ENCODE results near the gene KCNJ15.

The KCNJ15 gene

DNA sequence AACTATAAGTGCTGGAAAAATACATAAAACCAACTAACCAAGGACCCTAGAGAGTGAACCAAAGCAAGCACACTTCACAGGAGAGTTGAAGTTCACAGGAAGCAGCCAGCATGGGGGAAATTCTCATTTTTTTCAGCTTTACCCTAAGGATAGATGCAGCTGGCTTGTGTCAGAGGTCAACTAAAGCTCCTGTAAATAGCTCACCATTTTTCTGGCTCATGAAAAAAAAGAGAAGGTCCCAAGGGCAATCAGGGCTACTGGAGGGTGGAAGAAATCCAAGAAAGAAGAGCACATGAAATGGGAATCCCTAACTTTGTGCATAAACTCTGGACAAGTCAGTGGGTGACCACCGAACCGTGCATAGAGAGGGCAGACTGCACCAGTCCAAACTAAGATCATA is 58.3 kb downstream of the KCNJ15 start:
- TF ChIP-seq, protein P1, sequence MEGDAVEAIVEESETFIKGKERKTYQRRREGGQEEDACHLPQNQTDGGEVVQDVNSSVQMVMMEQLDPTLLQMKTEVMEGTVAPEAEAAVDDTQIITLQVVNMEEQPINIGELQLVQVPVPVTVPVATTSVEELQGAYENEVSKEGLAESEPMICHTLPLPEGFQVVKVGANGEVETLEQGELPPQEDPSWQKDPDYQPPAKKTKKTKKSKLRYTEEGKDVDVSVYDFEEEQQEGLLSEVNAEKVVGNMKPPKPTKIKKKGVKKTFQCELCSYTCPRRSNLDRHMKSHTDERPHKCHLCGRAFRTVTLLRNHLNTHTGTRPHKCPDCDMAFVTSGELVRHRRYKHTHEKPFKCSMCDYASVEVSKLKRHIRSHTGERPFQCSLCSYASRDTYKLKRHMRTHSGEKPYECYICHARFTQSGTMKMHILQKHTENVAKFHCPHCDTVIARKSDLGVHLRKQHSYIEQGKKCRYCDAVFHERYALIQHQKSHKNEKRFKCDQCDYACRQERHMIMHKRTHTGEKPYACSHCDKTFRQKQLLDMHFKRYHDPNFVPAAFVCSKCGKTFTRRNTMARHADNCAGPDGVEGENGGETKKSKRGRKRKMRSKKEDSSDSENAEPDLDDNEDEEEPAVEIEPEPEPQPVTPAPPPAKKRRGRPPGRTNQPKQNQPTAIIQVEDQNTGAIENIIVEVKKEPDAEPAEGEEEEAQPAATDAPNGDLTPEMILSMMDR (conservative IDR thresholded peaks at IDR 0.05; ENCODE audit: low read length), result no peak
- no peak overlapping the region for H3K4me3 ChIP-seq (ENCODE audit: low read length)
- DNase-seq (ENCODE audit: low read depth), result no peak

DNA sequence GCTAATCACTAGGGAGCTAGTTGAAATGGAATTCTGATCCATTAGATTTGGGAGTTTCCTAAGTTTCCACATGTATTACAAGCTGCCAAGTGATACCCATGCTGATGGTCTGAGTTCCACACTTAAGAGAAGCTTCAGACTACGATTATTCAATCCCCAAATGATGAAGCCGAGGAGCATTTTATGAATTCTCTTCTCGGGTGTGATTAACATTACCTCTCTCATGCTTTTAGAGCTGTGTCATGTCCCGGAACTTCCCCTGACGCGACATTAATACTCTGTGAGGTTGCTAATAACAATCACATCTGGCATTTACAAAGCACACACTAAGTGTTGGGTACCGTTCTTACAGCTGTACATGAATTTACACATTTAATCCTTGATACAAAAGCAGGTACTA is 63.0 kb downstream of the KCNJ15 start:
- DNase-seq (ENCODE audit: low read depth), result peak; percentile 91
- no peak overlapping the region for H3K4me3 ChIP-seq (ENCODE audit: low read length)
- TF ChIP-seq, protein P1 (conservative IDR thresholded peaks at IDR 0.05; ENCODE audit: low read length), result no peak

DNA sequence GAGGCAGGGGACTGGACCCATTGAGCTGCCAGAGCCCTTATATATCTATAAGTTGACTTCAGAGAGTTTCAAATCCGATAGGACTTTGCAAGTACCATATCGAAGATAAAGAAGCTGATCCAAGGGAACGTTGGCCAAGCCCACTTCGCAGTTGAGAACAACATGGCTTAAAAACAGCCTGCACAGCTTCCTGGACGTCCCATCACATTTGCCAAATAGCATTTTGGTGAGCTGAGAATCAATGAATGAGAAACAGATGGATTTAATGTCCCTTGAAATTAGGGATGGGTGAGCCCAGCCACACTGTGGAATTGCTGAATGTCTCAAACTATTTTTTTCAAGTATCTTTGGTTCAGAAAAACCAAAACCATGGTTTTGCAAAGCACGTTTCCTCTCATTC is 64.8 kb downstream of the KCNJ15 start:
- peak; percentile 93 for DNase-seq (ENCODE audit: low read depth)
- H3K4me3 ChIP-seq (ENCODE audit: low read length), result no peak overlapping the region
- TF ChIP-seq, protein P1 (conservative IDR thresholded peaks at IDR 0.05; ENCODE audit: low read length), result no peak

DNA sequence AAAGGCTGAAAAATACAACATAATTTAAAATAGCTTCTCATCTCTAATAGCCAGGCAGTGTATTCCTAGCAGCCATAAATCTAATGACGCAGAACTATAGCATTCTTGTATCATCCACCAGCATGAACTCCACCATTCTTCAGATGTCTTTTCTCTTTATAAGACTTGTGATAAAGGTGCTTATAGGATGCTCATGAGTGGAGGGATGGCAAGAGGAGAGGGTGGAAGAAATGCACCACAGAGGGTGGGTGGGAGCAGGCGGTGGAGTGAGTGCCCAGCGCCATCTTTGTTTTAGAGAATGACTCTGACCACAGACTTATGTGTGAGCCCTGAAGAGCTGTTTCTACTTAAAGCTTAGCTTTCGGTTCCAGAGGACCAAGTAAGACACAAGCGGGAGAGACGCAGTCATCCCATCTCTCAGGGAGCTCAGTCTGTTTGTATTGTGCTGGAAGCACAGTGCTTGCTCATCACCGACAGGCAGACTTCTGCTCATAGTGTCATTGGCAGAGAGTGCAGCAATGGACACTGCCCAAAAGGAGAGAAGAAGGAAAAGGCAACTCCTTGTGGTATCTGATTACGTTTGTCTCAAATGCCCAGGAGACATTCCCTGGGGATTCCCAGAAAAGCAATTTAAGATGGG is 65.6 kb downstream of the KCNJ15 start:
- TF ChIP-seq, protein P1 (conservative IDR thresholded peaks at IDR 0.05; ENCODE audit: low read length), result no peak
- no peak overlapping the region for H3K4me3 ChIP-seq (ENCODE audit: low read length)
- DNase-seq (ENCODE audit: low read depth), result peak; percentile 85

DNA sequence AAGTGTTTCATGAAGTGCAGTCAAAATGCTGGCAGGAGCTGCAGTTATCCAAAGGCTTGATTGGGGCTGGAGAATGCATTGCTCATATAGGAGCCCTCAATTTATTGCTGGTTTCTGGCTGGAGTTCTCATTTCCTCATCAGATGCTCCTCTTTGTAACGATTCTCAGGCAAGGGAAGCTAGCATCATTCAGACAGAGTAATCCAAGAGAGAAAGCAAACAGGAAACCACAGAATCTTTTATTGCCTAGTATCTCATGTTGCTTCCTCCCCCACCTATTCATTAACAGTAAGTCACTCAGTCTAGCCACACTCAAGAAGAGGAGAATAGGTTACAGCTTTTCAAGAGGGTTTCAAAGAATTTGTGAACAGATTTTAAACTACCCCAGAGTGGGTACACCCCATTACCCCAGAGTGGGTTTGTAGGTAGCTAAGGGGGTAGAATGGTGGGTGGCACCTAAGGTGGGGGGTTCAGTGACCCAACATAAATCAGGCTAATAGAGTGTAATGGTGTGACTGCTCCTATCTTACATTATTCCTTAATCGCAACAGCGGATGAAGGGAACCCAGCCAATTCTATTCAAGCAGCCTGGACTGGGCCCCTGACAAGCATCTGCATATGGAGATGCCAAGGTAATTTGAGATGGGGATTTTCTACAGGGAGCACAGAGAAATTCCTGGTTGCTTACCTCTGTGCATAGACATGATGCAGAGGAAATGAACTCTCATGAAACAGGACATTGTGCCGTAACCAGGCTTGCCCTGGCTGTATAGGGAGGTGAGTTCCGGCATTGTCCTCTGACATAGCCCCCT is 67.1 kb downstream of the KCNJ15 start:
- DNase-seq (ENCODE audit: low read depth), result peak; percentile 99
- TF ChIP-seq, protein P1 (conservative IDR thresholded peaks at IDR 0.05; ENCODE audit: low read length), result no peak
- H3K4me3 ChIP-seq (ENCODE audit: low read length), result no peak overlapping the region

DNA sequence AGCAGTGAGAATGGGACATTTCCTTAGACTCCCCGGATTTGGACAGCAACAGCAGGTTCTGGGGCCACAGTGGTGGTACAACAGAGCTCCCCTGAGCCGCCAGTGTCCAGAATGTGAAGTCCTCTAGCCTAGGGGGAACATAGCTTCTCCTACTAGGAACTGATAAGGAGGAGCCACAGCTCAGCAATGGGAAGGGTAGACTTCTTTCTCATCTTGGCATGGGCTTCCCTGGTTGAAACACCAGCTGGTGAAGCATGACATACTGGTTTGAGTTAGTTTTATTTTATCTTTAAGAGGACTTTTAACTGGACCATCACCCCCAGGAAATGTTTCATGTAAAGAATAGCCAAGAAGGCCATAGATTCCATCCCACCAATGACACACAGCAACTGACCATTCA is 68.4 kb downstream of the KCNJ15 start:
- TF ChIP-seq, protein P1 (conservative IDR thresholded peaks at IDR 0.05; ENCODE audit: low read length), result no peak
- H3K4me3 ChIP-seq (ENCODE audit: low read length), result no peak overlapping the region
- DNase-seq (ENCODE audit: low read depth), result no peak

All from AG10803 (cell line).